ENCODE data around the gene SAP30BP.

SAP30BP gene

GRCh38 chr17:75755990-75756389 is 88.9 kb downstream of the SAP30BP start:
- DNase-seq (ENCODE audit: low read depth in 2 of 3, low spot score in 1 of 3), result no peak

- no peak for DNase-seq (ENCODE audit: low read depth in 2 of 3, low spot score in 1 of 3)
Observed at GRCh38 chr17:75756451-75757085, 89.4 kb downstream of the SAP30BP start.

GRCh38 chr17:75757086-75757681 is 90.0 kb downstream of the SAP30BP start:
- no peak for DNase-seq (ENCODE audit: low read depth in 2 of 3, low spot score in 1 of 3)

All from stimulated activated CD4-positive, alpha-beta T cell treated with anti-CD3 and anti-CD28 coated beads, Interleukin-12 subunit alpha, Interleukin-12 subunit beta, amount 100 ng/mL, for 48 hours (primary cell).